NCI-H748 treated with DMSO at 0.1 percent for 48 hours (cell line): Measurements from ENCODE around the gene CLEC4G.

Source experiments
- DNase-seq: peaks from one replicate; lab custom pipeline; 2025; lab: John Stamatoyannopoulos, UW

The CLEC4G gene

DNA sequence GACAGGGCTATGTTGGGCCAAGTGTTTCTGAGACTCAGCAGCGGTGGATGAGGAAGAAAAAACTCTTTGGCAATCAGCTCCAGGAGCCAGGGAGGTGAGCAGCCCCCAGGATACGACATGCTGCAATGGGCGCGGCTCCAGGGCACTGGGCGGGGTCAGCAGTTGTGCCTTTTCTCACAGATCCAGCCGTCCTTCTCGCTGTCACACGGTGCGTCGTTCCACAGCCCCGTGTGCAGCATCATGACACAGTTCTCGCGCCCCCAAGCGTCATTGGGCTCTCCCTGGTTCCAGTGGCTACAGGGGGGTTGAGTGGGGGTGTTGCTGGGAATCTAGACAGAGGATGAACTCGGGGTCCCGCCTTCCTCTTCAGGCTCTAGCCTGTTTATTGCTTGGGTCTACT, 2.7 kb downstream of the CLEC4G start:
- no peak for DNase-seq

DNA sequence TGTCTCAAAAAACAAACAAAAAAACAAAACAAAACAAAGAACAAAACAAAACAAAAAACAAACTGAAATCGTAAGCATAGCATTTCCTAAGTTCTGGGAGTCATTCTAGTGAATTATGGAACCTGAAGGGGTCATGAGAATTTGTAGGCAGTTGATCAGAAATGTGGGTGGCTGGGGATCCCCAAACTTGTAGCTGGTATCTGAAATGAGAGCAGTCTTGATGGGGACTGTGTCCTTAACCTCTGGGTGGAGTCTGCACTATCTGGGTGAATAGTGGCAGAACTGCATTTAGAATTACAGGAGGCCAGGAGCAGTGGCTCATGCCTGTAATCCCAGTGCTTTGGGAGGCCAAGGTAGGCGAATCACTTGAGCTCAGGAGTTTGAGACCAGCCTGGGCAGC, 6.1 kb downstream of the CLEC4G start:
- DNase-seq, result no peak

DNA sequence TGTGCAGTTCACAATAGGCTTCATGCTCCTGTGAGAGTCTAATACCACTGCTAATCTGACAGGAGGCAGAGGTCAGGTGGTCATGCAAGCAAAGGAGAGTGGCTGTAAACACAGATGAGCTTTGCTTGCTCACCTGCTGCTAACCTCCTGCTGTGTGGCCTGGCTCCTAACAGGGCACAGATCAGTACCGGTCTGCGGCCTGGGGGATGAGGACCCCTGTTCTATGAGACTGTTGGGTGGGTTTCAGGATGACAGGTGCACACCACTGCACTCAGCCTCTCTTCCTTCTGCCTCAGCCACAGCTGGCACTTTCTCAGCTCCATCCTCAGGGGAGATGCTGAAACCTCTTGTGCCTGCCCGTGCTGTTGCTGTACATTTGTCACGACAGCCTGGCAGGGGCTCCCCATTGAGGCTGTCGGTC, 9.7 kb downstream of the CLEC4G start:
- no peak for DNase-seq

DNA sequence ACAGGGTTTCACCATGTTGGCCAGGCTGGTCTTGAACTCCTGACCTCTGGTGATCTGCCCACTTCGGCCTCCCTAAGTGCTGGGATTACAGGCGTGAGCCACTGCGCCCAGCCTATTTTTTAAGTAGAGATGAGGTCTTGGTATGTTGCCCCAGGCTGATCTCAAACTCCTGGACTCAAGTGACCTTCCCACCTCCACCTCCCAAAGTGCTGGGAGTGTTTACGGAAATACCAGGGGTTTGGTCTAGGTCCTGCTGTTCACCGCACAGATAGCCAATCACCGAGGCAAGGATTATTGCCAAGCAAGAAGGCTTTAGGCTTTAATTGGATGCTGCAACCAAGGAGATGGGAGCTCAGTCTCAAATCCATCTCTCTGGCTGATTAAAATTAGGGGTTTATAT, 11.6 kb downstream of the CLEC4G start:
- no peak for DNase-seq

DNA sequence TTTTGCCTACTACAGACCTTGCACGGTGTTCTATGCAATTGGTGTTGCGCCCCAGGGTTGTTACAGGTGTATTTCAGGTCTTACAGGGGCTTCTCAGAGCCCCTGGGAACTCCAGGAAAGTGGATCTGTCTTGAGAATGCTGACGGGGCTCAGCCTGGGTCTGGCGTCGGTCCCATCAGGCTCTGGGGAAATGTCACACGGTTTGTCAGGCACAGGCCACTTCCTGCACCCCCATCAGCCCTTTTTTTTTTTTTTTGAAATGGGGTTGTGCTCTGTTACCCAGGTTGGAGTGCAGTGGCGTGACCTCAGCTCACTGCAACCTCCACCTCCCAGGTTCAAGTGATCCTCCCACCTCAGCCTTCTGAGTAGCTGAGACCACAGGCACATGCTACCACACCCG, 13.2 kb downstream of the CLEC4G start:
- DNase-seq, result no peak

DNA sequence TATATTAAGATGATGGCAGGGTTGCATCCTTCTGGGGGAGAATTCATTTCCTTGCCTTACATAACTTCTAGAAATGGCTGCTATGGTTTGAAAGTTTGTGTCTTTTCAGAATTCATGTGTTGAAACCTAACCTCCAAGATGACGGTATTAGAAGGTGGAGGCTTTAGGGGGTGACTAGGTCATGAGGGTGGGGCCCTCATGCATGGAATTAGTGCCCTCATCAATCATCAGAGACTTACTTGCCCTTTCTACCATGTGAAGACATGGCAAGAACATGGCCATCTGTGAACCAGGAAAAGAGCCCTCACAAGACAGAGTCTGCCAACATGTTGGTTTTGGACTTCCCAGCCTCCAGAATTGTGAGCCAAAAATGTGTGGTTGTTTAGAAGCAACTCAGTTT, 15.1 kb downstream of the CLEC4G start:
- no peak for DNase-seq

DNA sequence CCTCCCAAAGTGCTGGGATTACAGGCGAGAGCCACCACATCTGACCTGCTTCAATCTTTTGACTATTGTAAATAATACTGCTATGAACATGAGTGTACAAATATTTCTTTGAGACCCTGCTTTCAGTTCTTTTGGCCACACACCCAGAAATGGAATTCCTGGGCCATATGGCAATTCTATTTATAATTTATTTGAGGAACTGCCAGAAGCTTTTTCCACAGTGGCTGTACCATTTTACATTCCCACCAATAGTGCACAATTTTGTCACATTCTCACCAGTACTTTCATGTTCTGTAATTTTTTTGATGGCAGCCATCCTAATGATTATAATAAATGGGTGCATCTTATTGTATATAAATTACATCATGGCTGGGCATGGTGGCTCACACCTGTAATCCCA, 16.2 kb downstream of the CLEC4G start:
- no peak for DNase-seq

DNA sequence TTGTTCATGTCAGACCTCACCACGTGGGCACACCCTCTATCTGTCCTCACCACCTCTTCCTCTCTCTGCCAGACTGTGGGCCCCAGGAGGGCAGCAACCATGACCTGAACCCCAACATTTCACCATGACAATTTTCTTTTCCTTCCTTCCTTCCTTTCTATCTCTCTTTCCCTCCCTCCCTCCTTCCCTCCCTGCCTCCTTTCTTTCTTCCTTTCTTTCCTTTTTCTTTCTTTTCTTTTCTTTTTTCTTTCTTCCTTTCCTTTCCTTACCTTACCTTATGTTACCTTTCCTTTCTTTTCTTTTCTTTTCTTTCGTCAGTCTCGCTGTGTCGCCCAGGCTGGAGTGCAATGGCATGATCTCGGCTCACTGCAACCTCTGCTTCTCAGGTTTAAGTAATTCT, 21.3 kb downstream of the CLEC4G start:
- DNase-seq, result no peak

DNA sequence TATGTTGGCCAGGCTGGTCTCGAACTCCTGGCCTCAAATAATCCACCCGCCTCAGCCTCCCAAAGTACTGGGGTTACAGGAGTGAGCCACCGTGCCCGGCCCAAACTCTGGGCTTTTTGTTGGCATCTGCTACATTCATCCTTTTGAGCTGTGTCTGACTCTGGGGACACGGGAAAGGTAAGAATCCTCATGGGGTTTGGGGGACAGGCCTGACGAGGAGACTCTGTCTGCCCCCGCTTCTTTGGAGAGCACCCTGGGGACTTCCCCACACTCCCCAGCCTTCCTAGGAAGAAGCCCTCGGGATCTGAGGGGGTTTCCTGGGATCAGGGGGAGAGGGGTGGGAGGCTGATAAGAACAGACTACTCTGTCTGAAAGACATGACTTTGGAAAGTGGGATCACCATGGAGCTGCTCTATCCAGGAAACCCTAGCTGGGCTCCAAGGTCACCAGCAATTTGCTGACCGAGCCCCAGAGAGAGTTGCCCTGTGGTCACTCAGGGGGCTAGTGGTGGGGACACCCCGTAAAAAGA, 21.9 kb downstream of the CLEC4G start:
- DNase-seq, result no peak

DNA sequence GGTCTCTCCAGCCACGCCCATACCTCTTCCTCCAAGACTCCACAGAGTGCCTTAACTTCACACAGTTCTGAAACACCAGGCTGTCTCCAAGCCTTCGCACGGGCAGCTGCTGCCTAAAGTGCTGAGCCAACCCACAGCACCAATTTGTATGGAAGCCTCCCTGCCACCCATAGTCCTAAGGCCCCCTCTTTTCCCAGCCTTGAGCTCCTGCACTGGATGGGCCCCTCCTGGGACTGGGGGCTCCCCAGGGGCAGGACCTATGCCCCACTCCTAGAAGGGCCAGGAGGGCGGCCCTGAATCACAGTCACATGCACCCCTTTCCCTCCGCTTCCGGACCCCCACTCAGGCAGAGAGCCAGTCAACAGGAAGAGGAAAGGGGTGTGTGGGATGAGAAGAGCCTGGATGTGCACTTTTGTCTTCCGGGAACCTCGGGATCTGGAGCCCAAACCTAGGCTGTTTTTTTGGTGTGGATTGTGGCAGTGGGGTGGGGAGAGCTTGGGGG, 24.9 kb downstream of the CLEC4G start:
- no peak for DNase-seq

DNA sequence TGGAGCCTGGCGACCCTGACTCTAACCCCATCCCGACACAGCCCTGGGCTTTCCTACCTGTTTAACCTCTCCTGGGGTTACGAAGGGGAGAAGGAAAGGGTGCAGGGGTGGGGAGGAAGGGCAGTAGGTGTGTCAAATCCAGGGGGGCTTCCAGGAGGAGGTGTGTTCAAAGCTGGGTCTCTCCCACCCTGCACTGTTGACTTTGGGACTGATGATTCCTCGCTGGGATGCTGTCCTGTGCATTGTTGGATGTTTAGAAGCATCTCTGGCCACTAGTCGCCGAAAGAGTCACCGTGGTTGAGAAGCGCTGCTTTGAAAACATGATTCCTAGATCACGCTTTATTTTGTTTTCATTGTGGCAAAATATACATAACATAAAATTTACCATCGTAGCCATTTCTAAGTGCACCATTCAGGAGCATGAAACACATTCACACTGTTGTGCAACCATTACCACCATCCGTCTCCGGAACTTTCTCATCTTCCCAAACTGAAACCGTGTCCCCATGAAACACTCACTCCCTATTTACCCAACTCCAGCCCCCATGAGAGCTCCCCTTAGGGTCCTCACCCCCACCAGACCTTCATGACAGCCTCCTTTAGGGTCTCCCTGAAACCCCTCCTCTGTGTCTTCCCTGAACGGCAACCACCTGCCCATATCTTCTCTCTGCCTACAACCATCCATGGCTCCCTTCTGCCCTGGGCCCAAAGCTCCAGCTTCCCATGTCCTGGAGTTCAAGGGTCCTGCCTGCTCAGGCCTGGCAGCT, 25.5 kb downstream of the CLEC4G start:
- no peak for DNase-seq

DNA sequence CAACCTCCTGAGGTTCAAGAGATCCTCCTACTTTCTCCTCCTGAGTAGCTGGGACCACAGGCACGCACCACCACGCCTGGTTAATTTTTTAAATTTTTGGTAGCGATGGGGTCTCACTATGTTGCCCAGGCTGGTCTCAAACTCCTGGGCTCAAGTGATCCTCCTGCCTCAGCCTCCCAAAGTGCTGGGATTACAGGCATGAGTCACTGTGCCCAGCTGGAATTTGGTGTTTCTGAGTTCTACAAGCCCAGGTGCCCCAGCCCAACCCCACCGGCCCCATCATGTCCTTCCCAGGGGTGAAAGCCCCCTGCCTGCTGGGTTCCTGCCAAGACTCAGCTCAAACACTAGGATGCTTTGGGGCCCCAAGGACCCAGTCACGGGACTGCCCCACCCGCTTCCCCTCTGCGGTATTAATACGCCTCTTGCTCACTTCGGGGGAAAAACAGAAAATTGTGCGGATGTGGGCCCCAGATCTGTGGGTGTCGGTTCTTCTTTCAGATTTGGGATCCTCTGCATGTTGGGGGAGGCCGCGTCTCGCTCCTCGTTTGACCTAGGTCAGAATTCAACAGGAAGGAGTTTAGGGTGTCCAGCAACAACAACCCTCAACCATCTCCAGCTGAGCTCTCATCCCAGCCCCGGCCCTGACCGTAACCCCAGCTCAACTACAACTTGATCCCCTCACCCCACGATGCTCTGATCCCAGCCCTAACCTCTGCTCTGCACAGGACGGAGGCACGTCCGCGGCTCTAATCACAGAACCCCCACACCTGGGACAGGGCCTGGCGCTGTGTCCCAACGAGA, 26.3 kb downstream of the CLEC4G start:
- DNase-seq, result no peak

DNA sequence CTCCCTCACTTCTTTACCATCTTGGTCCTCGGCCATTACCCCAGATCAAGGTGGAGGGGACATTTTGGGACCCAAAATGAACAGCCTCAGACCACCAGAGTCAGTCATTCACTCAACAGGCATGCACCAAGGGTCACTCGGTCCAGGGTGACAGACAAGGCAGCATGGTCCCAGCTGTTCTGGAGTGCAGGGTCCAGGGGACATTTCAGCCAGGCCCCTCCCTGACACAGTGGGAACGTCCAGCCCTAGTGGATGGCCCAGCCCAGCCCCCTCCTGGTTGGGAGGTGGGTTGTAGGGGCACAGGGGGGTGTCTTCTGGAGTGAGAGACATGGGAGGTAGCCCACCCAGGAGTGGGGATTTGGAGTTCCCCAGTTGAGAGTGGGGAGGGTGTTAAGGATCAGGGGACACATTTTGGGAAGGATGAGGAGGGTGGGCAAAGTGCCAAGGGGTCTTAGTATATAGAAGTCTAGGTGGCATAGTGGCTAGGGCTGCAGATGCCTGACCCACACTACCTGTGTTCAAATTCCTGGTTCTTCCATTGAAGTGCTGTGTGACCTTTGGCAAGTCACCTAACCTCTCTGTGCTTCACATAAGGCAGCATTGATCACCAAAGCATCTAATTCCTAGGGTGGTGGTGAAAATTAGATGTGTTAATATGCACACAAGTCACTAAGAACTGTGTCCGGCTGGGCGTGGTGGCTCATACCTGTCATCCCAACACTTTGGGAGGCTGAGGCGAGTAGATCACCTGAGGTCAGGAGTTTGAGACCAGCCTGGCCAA, 27.4 kb downstream of the CLEC4G start:
- DNase-seq, result no peak

DNA sequence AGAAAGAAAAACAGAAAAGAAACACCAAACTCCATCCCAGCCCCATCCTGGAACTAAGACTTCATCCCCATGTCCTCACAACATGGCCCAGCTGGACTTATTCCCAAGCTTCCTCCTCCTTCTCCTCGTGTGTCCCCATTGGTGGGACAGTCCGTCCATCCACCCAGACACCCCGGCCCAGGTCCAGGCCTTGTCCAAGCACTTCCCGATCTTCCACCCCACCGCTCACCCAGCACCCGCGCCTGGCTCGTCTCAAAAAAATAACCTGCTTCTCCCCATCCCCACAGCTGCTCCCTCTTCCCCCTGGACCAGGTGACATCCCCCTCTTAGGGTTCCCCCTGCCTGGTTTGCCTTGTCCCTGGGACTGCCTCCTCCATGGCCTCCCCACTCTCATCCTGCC, 28.6 kb downstream of the CLEC4G start:
- DNase-seq, result no peak

DNA sequence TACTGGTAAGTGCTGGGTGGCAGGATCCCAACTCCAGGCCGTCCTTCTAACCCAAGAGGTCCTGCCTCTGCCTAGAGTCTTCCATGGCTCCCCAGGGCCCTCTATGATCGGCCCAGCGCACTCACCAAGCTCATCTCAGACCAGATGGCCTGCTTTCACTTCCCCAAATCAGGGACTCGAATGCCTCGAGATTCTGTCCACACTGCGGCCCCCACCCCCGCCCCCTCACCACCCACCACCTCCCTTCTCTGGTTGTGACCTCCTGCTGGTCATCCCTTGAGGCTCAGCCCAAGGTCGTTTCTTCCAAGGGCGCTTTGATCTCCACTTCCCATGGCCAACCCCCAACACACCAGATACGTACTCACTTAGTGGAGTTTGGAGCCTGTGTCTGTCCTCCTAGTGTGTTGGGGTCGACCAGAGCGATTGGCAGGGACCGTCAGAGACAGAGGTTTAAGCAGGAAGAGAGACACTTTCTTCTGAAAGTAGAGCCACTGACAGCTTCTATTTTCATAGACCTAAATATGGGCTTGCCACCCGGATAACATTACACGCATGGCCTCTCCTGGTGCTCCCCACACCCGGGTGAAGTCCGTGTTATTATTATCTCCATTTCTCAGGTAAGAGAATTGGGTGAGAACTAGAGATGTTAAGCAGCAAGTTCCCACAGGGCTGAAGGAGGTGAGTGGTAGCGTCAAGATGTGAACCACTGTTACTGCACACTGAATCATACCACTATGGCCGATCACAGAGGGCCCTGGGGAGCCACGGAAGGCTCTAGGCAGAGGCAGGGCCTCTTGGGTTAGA, 30.1 kb downstream of the CLEC4G start, which contains the start of gene FCER2:
Gene FCER2 (minus strand): TSS at position 478 of the 804 bp plus-strand sequence. CDS start 2,371 bp downstream, outside the sequence.
- DNase-seq, result no peak

DNA sequence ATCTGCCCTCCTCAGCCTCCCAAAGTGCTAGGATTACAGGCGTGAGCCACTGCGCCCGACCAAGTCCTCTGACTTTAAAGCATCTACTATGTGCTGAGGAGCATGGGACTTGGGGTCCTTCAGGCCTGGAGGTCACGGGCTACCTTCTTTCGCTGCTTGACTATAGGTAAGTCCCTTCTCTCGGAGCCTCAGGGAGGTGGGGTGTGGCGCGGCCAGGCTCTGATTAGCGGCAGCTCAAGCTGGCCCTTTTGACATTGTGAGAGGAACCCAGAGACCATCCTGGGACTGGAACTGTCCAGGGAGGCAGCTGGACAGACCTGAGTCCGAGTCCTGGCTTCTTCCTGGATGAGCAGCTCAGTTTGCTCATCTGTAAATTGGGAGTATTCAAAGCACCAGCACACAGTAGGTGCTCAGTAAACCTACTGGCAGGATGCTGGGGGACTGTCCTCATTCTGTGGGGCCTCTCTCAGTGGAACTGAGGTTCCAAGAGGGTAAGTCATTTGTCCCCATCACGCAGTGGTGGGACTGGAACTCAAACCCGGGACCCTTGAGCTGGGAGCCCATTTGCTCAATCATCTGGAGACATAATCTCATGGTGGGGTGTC, 30.8 kb downstream of the CLEC4G start:
- DNase-seq, result no peak

DNA sequence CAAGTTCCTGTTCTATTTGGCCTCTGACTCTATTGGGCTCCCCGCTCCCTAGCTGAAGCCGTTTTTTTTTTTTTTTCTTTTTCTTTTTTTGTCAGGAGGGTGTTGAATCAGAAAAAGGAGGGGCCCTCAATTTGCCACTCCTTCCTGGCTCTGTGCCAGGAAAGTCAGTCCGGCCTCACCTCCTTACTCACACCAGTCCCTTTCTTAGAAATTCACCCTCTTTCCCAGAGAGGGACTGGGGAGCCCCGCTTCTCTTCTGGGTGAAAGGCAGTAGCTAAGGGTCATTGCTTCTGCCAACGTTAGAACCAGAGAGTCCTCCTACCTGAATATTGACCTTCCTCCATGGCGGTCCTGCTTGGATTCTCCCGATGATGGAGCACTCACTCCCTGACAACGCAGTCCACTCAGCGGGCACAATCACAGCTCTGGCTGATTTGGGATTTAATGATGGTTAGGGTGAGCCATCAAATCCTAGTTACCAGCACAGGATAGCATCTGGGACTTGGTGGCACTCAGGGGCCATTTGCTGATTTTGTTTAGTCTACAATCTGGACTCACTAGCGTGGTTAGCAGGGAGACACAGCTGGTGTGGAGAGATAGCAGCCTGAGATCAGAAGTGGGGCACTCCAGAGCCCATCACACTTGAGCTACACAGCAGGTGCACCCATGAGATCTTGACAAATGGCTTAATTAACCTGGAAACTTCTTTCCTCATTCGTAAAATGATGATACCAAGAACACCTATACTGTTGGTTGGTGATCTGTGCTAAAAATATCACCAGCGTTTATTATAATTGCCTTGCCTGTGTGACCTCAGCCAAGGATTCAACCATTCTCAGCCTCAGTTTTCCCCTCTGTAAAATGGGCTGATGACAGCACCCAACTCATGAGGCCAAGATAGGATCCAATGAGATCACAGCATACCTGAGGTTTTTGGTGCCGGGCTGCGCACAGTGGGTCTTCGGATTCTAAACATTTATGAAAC, 32.2 kb downstream of the CLEC4G start:
- no peak for DNase-seq

DNA sequence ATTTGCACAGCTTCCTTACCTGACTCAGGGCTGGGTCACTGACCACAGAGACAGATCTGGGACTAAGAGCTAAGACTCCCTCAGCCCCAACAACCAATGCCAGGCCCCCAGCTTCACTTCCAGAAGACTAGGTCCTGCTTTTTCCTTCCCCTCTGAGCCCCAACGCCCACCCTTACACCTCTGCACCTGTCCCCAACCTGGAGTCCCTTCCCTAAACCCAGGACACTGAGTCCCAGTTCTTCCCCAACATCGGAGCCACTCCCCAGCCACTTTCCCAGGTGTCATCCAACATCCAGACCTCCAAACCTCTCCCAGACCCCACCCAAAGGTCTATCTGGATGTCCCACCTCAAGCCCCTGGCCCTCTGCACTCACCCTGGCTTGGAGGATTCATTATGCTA, 32.9 kb downstream of the CLEC4G start:
- no peak for DNase-seq

DNA sequence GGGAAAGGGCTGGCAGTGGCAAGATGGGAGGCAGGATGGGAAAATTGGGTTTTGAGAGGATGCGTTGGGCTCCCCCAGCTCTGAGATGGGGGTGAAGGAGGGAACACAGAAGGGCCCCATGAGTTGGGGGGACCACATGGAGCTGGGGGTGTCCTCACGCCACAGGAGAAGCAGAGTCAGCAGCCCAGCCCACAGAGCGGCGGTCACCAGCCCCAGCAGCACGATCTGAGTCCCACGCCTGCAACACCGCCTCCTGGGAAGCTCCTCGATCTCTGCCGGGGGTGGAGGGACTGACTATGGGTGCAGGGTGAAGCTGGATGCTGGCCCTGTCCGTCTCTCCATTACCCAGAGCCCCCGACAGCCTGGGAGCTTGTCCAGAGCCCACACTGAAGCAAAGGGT, 33.3 kb downstream of the CLEC4G start:
- no peak for DNase-seq
